ENCODE results near the gene MRM2.

- no peak for TF ChIP-seq CTCF (IDR thresholded peaks at IDR 0.05; ENCODE audit: low read length)
- TF ChIP-seq EZH2 (optimal IDR thresholded peaks at IDR 0.05; ENCODE audit: low read depth, low read length) = no peak
These were observed 10.1 kb upstream of the MRM2 start for GRCh38 chr7:2251841-2252771.
